K562 (cell line): ENCODE data around the gene OTOG. TPM values are rescaled to one million over a fixed set of nuclear protein-coding genes. Genes with fewer than 3 reads are reported as not detected.
A peak's percentile ranks its signal among the peaks of the same experiment; 100 is the strongest.

Experiments
- CEBPB ChIP-seq: fragments of 450-650 bp; IDR thresholded peaks from 2 replicates; pipeline ENCODE4 v1.6.1; 2016; ENCODE audit warnings: missing genetic modification characterization, missing compliant biosample characterization
- CTCF ChIP-seq, 3 experiments: IDR thresholded peaks in 2 of 3; conservative IDR thresholded peaks in 1 of 3; 2 replicates each; pipeline ENCODE4 v1.5.1; 2011 to 2012; ENCODE audit warnings: low read length in 3 of 3, mild to moderate bottlenecking in 3 of 3, control low read depth in 2 of 3, improper control_type of control experiment in 1 of 3, inconsistent platforms in 1 of 3, low read depth in 1 of 3, mixed read lengths in 1 of 3, moderate library complexity in 1 of 3; ENCODE audit not compliant: insufficient read depth in 2 of 3
- DPF2 ChIP-seq: fragments of 450-650 bp; IDR thresholded peaks from 2 replicates; pipeline ENCODE4 v1.6.1; 2016
- EGR1 ChIP-seq: fragments of 450-650 bp; conservative IDR thresholded peaks from 2 replicates; pipeline ENCODE4 v1.6.1; 2017; ENCODE audit warnings: mild to moderate bottlenecking
- ETV1 ChIP-seq: fragments of 450-650 bp; conservative IDR thresholded peaks from 2 replicates; pipeline ENCODE4 v1.6.1; 2016; ENCODE audit warnings: missing genetic modification characterization, control low read depth, low read depth, missing compliant biosample characterization
- FOXO4 ChIP-seq: fragments of 450-650 bp; formaldehyde crosslinking; IDR thresholded peaks from 2 replicates; pipeline ENCODE4 v1.4.0; 2020; ENCODE audit warnings: mild to moderate bottlenecking, moderate library complexity
- HDAC6 ChIP-seq: IDR thresholded peaks from 2 replicates; pipeline ENCODE4 v1.6.1; 2012; ENCODE audit warnings: low read depth, mild to moderate bottlenecking, control low read depth, inconsistent platforms, low read length, moderate library complexity
- HMG20B ChIP-seq: fragments of 250-450 bp; sonication (Bioruptor Pico); IDR thresholded peaks from 2 replicates; pipeline ENCODE4 v1.5.0; 2021; ENCODE audit warnings: mild to moderate bottlenecking
- MAZ ChIP-seq, 2 experiments: fragments of 450-650 bp in 1 of 2; sonication (generic) in 1 of 2; formaldehyde crosslinking; IDR thresholded peaks in 1 of 2; conservative IDR thresholded peaks in 1 of 2; 2 replicates each; pipeline versions ENCODE4 v1.4.0 to v1.5.0; 2020; ENCODE audit warnings: mild to moderate bottlenecking in 1 of 2, missing genetic modification reagents in 1 of 2
- NCOA4 ChIP-seq: fragments of 450-650 bp; IDR thresholded peaks from 2 replicates; pipeline ENCODE4 v1.6.1; 2018; ENCODE audit warnings: mild to moderate bottlenecking; ENCODE audit not compliant: partially characterized antibody
- NELFE ChIP-seq: IDR thresholded peaks from 2 replicates; pipeline ENCODE4 v1.6.1; 2011; ENCODE audit warnings: mild to moderate bottlenecking; ENCODE audit not compliant: insufficient read depth, insufficient read length
- NFYB ChIP-seq: IDR thresholded peaks from 2 replicates; pipeline ENCODE4 v1.6.1; 2011; ENCODE audit warnings: mild to moderate bottlenecking, moderate library complexity; ENCODE audit not compliant: insufficient read length; ENCODE audit errors: extremely low read depth
- NR4A1 ChIP-seq, 2 experiments: fragments of 250-450 bp in 1 of 2; fragments of 450-650 bp in 1 of 2; sonication (Bioruptor Pico) in 1 of 2; IDR thresholded peaks; 2 replicates each; pipeline versions ENCODE4 v1.4.0 to v1.6.1; 2016 to 2020; ENCODE audit warnings: mild to moderate bottlenecking in 2 of 2, missing compliant biosample characterization in 1 of 2, missing genetic modification characterization in 1 of 2, moderate library complexity in 1 of 2
- XRCC4 ChIP-seq: IDR thresholded peaks from one replicate; pipeline ENCODE4 v1.6.1; 2011; ENCODE audit not compliant: insufficient read depth, insufficient read length; ENCODE audit errors: extremely low read depth
- ZBTB1 ChIP-seq: sonication (generic); formaldehyde crosslinking; IDR thresholded peaks from 2 replicates; pipeline ENCODE4 v1.8.1; 2023; ENCODE audit warnings: missing genetic modification reagents, low read depth, mild to moderate bottlenecking, borderline replicate concordance
- ZBTB8A ChIP-seq: fragments of 450-650 bp; IDR thresholded peaks from 2 replicates; pipeline ENCODE4 v1.6.1; 2018; ENCODE audit warnings: mild to moderate bottlenecking, moderate library complexity; ENCODE audit not compliant: partially characterized antibody
- ZNF324 ChIP-seq: fragments of 250-450 bp; sonication (Bioruptor Pico); IDR thresholded peaks from 2 replicates; pipeline ENCODE4 v1.4.0; 2020; ENCODE audit warnings: mild to moderate bottlenecking
- ZNF696 ChIP-seq: fragments of 250-450 bp; sonication (Bioruptor Pico); conservative IDR thresholded peaks from 2 replicates; pipeline ENCODE4 v1.4.0; 2020; ENCODE audit warnings: mild to moderate bottlenecking, moderate library complexity
- ZNF75A ChIP-seq: fragments of 450-650 bp; formaldehyde crosslinking; IDR thresholded peaks from 2 replicates; pipeline ENCODE4 v1.4.0; 2020; ENCODE audit warnings: mild to moderate bottlenecking
- ZNF766 ChIP-seq: fragments of 200-800 bp; sonication (Bioruptor generic); conservative IDR thresholded peaks from 2 replicates; pipeline ENCODE4 v1.6.1; 2016; ENCODE audit warnings: missing genetic modification characterization, missing compliant biosample characterization
- polyA plus RNA-seq, 8 experiments: library from polyadenylated mRNA; depleted of rRNA in 4 of 8; stranded (reverse) in 5 of 8; unstranded in 3 of 8; fragments of >200 nt; fragmentation: Nextera tagmentation in 2 of 8; fragmentation: Illumina TruSeq in 1 of 8; extraction: Ambion mirVana in 2 of 8; extraction: Trizol in 1 of 8; gene quantifications; 2 replicates each; pipeline versions ENCODE4 v1.2.1 to v1.2.3, GENCODE V29; 2011 to 2014; ENCODE audit warnings: inconsistent platforms in 1 of 8, missing spikeins in 1 of 8
- total RNA-seq, 7 experiments: library from RNA; depleted of rRNA in 6 of 7; stranded (reverse); fragments of >200 nt in 6 of 7; fragmentation: Illumina TruSeq in 2 of 7; extraction: Trizol in 2 of 7; gene quantifications; 2 replicates each; pipeline versions ENCODE4 v1.2.1 to v1.2.3, GENCODE V29; 2011 to 2021; ENCODE audit warnings: low replicate concordance in 1 of 7
- TF ChIP-seq, protein P1 (sequence below): fragments of 200-800 bp; sonication (Bioruptor generic); IDR thresholded peaks from 2 replicates; pipeline ENCODE4 v1.6.1; 2017; ENCODE audit warnings: missing genetic modification characterization, missing compliant biosample characterization
- TF ChIP-seq, protein P2 (sequence below): sonication (generic); formaldehyde crosslinking; IDR thresholded peaks from 2 replicates; pipeline ENCODE4 v1.9.0; 2022; ENCODE audit warnings: mild to moderate bottlenecking, missing genetic modification reagents

OTOG gene
- total and polyA plus RNA-seq, 9 of the 15 experiments (the other 6 are each of a cell fraction or from before 2014, with no cell fraction given), result not detected

DNA sequence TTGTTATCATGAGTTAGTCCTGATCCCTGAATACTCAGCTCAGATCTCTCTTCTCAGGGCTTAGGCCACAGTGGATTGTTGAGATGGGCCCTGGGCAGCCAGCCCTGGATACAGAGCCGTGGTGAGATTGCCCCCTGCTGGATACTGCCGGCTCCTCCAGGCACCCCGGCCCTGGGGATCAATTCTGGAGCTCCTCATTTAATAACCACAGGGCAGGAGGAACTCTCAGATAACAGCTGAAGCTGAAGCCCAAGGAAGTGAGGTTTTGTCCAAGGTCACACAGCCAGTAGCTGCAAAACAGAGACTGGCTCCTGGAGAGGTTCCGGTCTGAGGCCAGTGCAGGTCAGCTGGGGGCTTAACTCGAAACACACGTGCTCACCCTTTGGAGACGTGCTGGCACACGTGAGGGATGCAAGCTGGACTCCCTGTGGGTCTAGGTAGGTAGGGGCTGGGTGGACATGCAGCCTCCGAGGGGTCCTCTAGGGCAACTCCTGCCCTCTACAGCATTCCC is 18.8 kb upstream of the OTOG start (continued):
- TF ChIP-seq ZBTB8A (no peak), XRCC4 (no peak), ZNF696 (CRISPR knock-in tag) (no peak), EGR1 (no peak), ZBTB1 (no peak), CTCF (IDR thresholded peaks at IDR 0.05 in 2 of 3, conservative IDR thresholded peaks at IDR 0.05 in 1 of 3; ENCODE audit: insufficient read depth in 2 of 3, low read depth in 1 of 3, low read length in 3 of 3) (peak; percentile 88 to 92 (median 89)), DPF2 (no peak), ETV1 (tag) (0 out of 2 replicates have a peak, but pooled peaks have one; percentile 48), CEBPB (tag) (no peak), NCOA4 (no peak), HMG20B (CRISPR knock-in tag) (no peak), NELFE (no peak), ZNF75A (no peak), NFYB (no peak), FOXO4 (no peak), ZNF324 (no peak), ZNF766 (CRISPR knock-in tag) (no peak), NR4A1 (CRISPR knock-in tag; IDR thresholded peaks at IDR 0.05) (no peak), NR4A1 (tag; IDR thresholded peaks at IDR 0.05) (no peak), HDAC6 (no peak), MAZ (CRISPR knock-in tag; conservative IDR thresholded peaks at IDR 0.05 in 1 of 2, IDR thresholded peaks at IDR 0.05 in 1 of 2) (peak in 1 of 2 experiments; percentile 45; a peak in 1 of 4 replicates)
- TF ChIP-seq, protein P1, sequence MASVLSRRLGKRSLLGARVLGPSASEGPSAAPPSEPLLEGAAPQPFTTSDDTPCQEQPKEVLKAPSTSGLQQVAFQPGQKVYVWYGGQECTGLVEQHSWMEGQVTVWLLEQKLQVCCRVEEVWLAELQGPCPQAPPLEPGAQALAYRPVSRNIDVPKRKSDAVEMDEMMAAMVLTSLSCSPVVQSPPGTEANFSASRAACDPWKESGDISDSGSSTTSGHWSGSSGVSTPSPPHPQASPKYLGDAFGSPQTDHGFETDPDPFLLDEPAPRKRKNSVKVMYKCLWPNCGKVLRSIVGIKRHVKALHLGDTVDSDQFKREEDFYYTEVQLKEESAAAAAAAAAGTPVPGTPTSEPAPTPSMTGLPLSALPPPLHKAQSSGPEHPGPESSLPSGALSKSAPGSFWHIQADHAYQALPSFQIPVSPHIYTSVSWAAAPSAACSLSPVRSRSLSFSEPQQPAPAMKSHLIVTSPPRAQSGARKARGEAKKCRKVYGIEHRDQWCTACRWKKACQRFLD (CRISPR knock-in tag), result no peak
- TF ChIP-seq, protein P2, sequence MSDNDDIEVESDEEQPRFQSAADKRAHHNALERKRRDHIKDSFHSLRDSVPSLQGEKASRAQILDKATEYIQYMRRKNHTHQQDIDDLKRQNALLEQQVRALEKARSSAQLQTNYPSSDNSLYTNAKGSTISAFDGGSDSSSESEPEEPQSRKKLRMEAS (CRISPR knock-in tag), result peak; percentile 68
